ENCODE results near the gene EAF1.

DNA sequence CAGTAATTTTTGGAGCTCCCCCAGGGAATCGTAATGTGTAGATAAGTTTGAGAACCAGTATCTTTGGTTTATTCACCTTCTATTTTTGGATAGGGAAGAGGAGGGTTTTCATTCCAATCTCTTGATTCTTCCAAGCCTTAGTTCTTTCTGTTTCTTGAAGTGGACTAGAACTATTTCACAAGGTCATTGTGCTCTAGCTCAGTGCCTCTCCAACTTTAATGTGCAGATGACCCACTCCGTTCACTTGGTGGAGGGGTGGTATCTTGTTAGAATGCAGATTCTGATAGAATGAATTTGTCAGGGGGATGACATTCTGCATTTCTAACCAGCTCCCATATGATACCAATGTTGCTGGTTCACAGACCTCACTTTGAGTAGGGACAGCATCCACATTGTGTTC lies 58.6 kb downstream of the EAF1 start:
- TF ChIP-seq EZH2phosphoT487 (conservative IDR thresholded peaks at IDR 0.05; ENCODE audit: low read length), result no peak
- TF ChIP-seq CTCF (IDR thresholded peaks at IDR 0.05; ENCODE audit: insufficient read depth, low read length, poor library complexity, severe bottlenecking), result no peak

Data from SU-DHL-6 (cell line).